ENCODE data around the gene RPS21.

GRCh38 chr20:62405981-62406513 is 19.1 kb downstream of the RPS21 start:
- TF ChIP-seq CTCF (IDR thresholded peaks at IDR 0.05 in 8 of 11, conservative IDR thresholded peaks at IDR 0.05 in 3 of 11) (no peak), POLR2A (IDR thresholded peaks at IDR 0.05) (no peak)
